HepG2 (cell line): ENCODE results near the gene CISD2. TPM values are rescaled to one million over a fixed set of nuclear protein-coding genes. Genes with fewer than 3 reads are reported as not detected.
A peak's percentile ranks its signal among the peaks of the same experiment; 100 is the strongest.

Experiments
- ARID4A ChIP-seq: sonication (generic); formaldehyde crosslinking; IDR thresholded peaks from 2 replicates; pipeline ENCODE4 v1.5.0; 2020; ENCODE audit warnings: mild to moderate bottlenecking, missing genetic modification reagents, borderline replicate concordance
- CBFB ChIP-seq: sonication (generic); formaldehyde crosslinking; IDR thresholded peaks from 2 replicates; pipeline ENCODE4 v1.4.0; 2020; ENCODE audit warnings: missing genetic modification reagents
- CCDC6 ChIP-seq: sonication (generic); formaldehyde crosslinking; IDR thresholded peaks from 2 replicates; pipeline ENCODE4 v1.8.1; 2022; ENCODE audit warnings: mild to moderate bottlenecking, missing genetic modification reagents, moderate library complexity
- ELF1 ChIP-seq: sonication (generic); formaldehyde crosslinking; IDR thresholded peaks from 2 replicates; pipeline ENCODE4 v1.4.0; 2020; ENCODE audit warnings: missing genetic modification reagents
- GRHL1 ChIP-seq: sonication (generic); formaldehyde crosslinking; conservative IDR thresholded peaks from 2 replicates; pipeline ENCODE4 v1.8.0; 2022; ENCODE audit warnings: missing genetic modification reagents
- IKZF5 ChIP-seq: IDR thresholded peaks from 2 replicates; pipeline ENCODE4 v1.6.1; 2018; ENCODE audit warnings: missing genetic modification reagents, mild to moderate bottlenecking, missing compliant biosample characterization
- KLF9 ChIP-seq: IDR thresholded peaks from 2 replicates; pipeline ENCODE4 v1.6.1; 2016; ENCODE audit warnings: low read depth
- PCBP2 ChIP-seq: fragments of 200-400 bp; formaldehyde crosslinking; optimal IDR thresholded peaks from 2 replicates; pipeline ENCODE3; 2018; ENCODE audit warnings: low read length, low read depth; ENCODE audit not compliant: poor library complexity, severe bottlenecking
- RAD21 ChIP-seq: fragments of 450-650 bp; formaldehyde crosslinking; IDR thresholded peaks from 2 replicates; pipeline ENCODE4 v1.5.0; 2020; ENCODE audit warnings: mild to moderate bottlenecking
- SP4 ChIP-seq: sonication (generic); formaldehyde crosslinking; IDR thresholded peaks from 2 replicates; pipeline ENCODE4 v1.8.1; 2023; ENCODE audit warnings: mild to moderate bottlenecking, missing genetic modification reagents
- SP5 ChIP-seq: IDR thresholded peaks from 2 replicates; pipeline ENCODE4 v1.6.1; 2016; ENCODE audit warnings: low read depth, borderline replicate concordance
- STAT6 ChIP-seq: sonication (generic); formaldehyde crosslinking; IDR thresholded peaks from 2 replicates; pipeline ENCODE4 v1.4.0; 2020; ENCODE audit warnings: missing genetic modification reagents, mild to moderate bottlenecking, borderline replicate concordance
- TARDBP ChIP-seq: sonication (generic); formaldehyde crosslinking; IDR thresholded peaks from 2 replicates; pipeline ENCODE4 v1.8.0; 2022; ENCODE audit warnings: mild to moderate bottlenecking, missing genetic modification reagents
- ZC3H4 ChIP-seq: sonication (generic); formaldehyde crosslinking; IDR thresholded peaks from 2 replicates; pipeline ENCODE4 v1.4.0; 2020; ENCODE audit warnings: missing genetic modification reagents, borderline replicate concordance
- ZMAT3 ChIP-seq: sonication (generic); formaldehyde crosslinking; conservative IDR thresholded peaks from 2 replicates; pipeline ENCODE4 v1.7.0; 2021; ENCODE audit warnings: missing genetic modification reagents
- ZNF12 ChIP-seq: sonication (generic); formaldehyde crosslinking; IDR thresholded peaks from 2 replicates; pipeline ENCODE4 v1.5.0; 2020; ENCODE audit warnings: missing genetic modification reagents
- ZNF207 ChIP-seq: fragments of 450-650 bp; IDR thresholded peaks from 2 replicates; pipeline ENCODE4 v1.6.1; 2016; ENCODE audit warnings: antibody characterized with exemption, borderline replicate concordance
- ZNF292 ChIP-seq: sonication (generic); formaldehyde crosslinking; IDR thresholded peaks from 2 replicates; pipeline ENCODE4 v1.8.1; 2022; ENCODE audit warnings: mild to moderate bottlenecking, low read depth, missing genetic modification reagents, borderline replicate concordance
- ZNF562 ChIP-seq: sonication (generic); formaldehyde crosslinking; IDR thresholded peaks from 2 replicates; pipeline ENCODE4 v1.8.0; 2022; ENCODE audit warnings: missing genetic modification reagents, borderline replicate concordance
- ZSCAN9 ChIP-seq: IDR thresholded peaks from 2 replicates; pipeline ENCODE4 v1.6.1; 2016; ENCODE audit warnings: borderline replicate concordance
- polyA plus RNA-seq, 8 experiments: library from polyadenylated mRNA; depleted of rRNA in 3 of 8; stranded (reverse) in 7 of 8; unstranded in 1 of 8; fragments of >200 nt; fragmentation: Illumina TruSeq in 4 of 8; extraction: Trizol in 4 of 8; gene quantifications; 2 replicates each; pipeline versions ENCODE4 v1.2.1 to v1.2.3, GENCODE V29; 2011 to 2016; ENCODE audit warnings: low read depth in 4 of 8, missing spikeins in 1 of 8, mixed read lengths in 1 of 8; ENCODE audit not compliant: insufficient read depth in 1 of 8
- total RNA-seq, 5 experiments: library from RNA; depleted of rRNA; stranded (reverse); fragments of >200 nt; fragmentation: Illumina TruSeq; extraction: Trizol; gene quantifications; 2 replicates each; pipeline ENCODE4 v1.2.3, GENCODE V29; 2016; ENCODE audit warnings: low read depth in 1 of 5

The CISD2 gene
- total and polyA plus RNA-seq, 2 of the 13 experiments (the other 11 are each of a cell fraction or from before 2014, with no cell fraction given) = 24.5 to 37.7 TPM

- TF ChIP-seq STAT6 (CRISPR knock-in tag) (no peak), SP5 (CRISPR knock-in tag) (peak; percentile 92), CCDC6 (CRISPR knock-in tag) (peak; percentile 92), ZNF292 (peak; percentile 96), ZC3H4 (CRISPR knock-in tag) (peak; percentile 73; the same call in 1 of the 2 replicates), ZNF12 (peak; percentile 72), RAD21 (CRISPR knock-in tag) (no peak), IKZF5 (CRISPR knock-in tag) (peak; percentile 84), ZNF562 (CRISPR knock-in tag) (0 out of 2 replicates have a peak, but pooled peaks have one; percentile 27), ELF1 (CRISPR knock-in tag) (peak; percentile 41; the same call in 1 of the 2 replicates), ZSCAN9 (CRISPR knock-in tag) (peak; percentile 79), SP4 (CRISPR knock-in tag) (peak; percentile 86), CBFB (CRISPR knock-in tag) (peak; percentile 57), GRHL1 (no peak), KLF9 (CRISPR knock-in tag) (0 out of 2 replicates have a peak, but pooled peaks have one; percentile 87), ARID4A (CRISPR knock-in tag) (peak; percentile 94), PCBP2 (no peak), TARDBP (CRISPR knock-in tag) (peak; percentile 87), ZMAT3 (CRISPR knock-in tag) (peak; percentile 74), ZNF207 (no peak)
These were observed at the start of gene CISD2 (continued) for GRCh38 chr4:102868781-102869568.
